H1 (cell line): ENCODE results near the gene CCDC192. TPM values are rescaled to one million over a fixed set of nuclear protein-coding genes. Genes with fewer than 3 reads are reported as not detected.

Source experiments
- CTCF ChIA-PET: fragments of 300-600 bp; sonication (Branson Sonifier 250); formaldehyde crosslinking; loops from one replicate; lab custom pipeline; 2021; ENCODE audit not compliant: partially characterized antibody; lab: Charles Lee
- POLR2A ChIA-PET: fragments of 300-600 bp; sonication (Branson Sonifier 250); formaldehyde crosslinking; loops from one replicate; lab custom pipeline; 2021; ENCODE audit warnings: inconsistent platforms; ENCODE audit not compliant: partially characterized antibody; lab: Charles Lee
- DNase-seq, 2 experiments: peaks; one replicate each; pipeline versions ENCODE4 v3.0.0 to v3.0.0-alpha.2; 2010 to 2022; ENCODE audit warnings: low spot score in 2 of 2, low read depth in 1 of 2, mixed read lengths in 1 of 2
- FAIRE-seq: peaks from 2 replicates; lab custom pipeline; 2011; peaks lifted over from hg19 to GRCh38; lab: Jason Lieb, UNC
- H2AFZ ChIP-seq: 2 replicates; pipeline ENCODE4 v1.8.1; 2012; ENCODE audit warnings: low read length, inconsistent platforms
- H2AK5ac ChIP-seq: 2 replicates; pipeline ENCODE4 v1.6.1; 2013; ENCODE audit warnings: low read depth, low read length
- H2BK120ac ChIP-seq: replicated peaks from 2 replicates; pipeline ENCODE3; 2013; ENCODE audit warnings: low read depth, low read length, inconsistent platforms
- H2BK12ac ChIP-seq: 2 replicates; pipeline ENCODE4 v1.6.1; 2013; ENCODE audit warnings: low read depth, low read length
- H2BK15ac ChIP-seq: 2 replicates; pipeline ENCODE4 v1.6.1; 2013; ENCODE audit warnings: low read length
- H2BK20ac ChIP-seq: 2 replicates; pipeline ENCODE4 v1.6.1; 2013; ENCODE audit warnings: low read length
- H2BK5ac ChIP-seq: 2 replicates; pipeline ENCODE4 v1.6.1; 2013; ENCODE audit warnings: low read depth, low read length
- H3K14ac ChIP-seq: 2 replicates; pipeline ENCODE4 v1.6.1; 2013; ENCODE audit warnings: inconsistent platforms; ENCODE audit not compliant: insufficient read length
- H3K18ac ChIP-seq: 2 replicates; pipeline ENCODE4 v1.6.1; 2013; ENCODE audit warnings: low read length; ENCODE audit errors: extremely low read depth
- H3K23ac ChIP-seq: 2 replicates; pipeline ENCODE4 v1.6.1; 2013; ENCODE audit warnings: inconsistent platforms; ENCODE audit not compliant: insufficient read length
- H3K23me2 ChIP-seq: 2 replicates; pipeline ENCODE4 v1.6.1; 2013; ENCODE audit warnings: low read depth, low read length
- H3K27ac ChIP-seq: 2 replicates; pipeline ENCODE4 v1.6.1; 2011; ENCODE audit warnings: low read depth, low read length, inconsistent platforms
- H3K27me3 ChIP-seq, 4 experiments: replicated peaks in 1 of 4; 1 replicate in 1 of 4; 2 replicates in 3 of 4; pipeline versions ENCODE4 v1.6.1 to v1.8.1; 2011 to 2013; ENCODE audit warnings: low read length in 3 of 4, mild to moderate bottlenecking in 3 of 4, inconsistent platforms in 2 of 4, mixed read lengths in 2 of 4, moderate library complexity in 1 of 4; ENCODE audit not compliant: control insufficient read depth in 3 of 4, insufficient read depth in 3 of 4; ENCODE audit errors: extremely low read depth in 1 of 4
- H3K36me3 ChIP-seq, 4 experiments: 2 replicates each; pipeline versions ENCODE4 v1.6.1 to v1.8.1; 2011 to 2013; ENCODE audit warnings: mild to moderate bottlenecking in 4 of 4, low read length in 3 of 4, moderate library complexity in 2 of 4, control low read depth in 1 of 4, inconsistent platforms in 1 of 4; ENCODE audit not compliant: insufficient read depth in 4 of 4, control insufficient read depth in 2 of 4
- H3K4ac ChIP-seq: replicated peaks from 2 replicates; pipeline ENCODE3; 2013; ENCODE audit warnings: low read length, low read depth, mixed read lengths, inconsistent platforms; ENCODE audit not compliant: insufficient read length
- H3K4me1 ChIP-seq, 4 experiments: replicated peaks in 1 of 4; 1 replicate in 1 of 4; 2 replicates in 3 of 4; pipeline versions ENCODE4 v1.6.1 to v1.8.1; 2011 to 2013; ENCODE audit warnings: low read length in 3 of 4, inconsistent platforms in 2 of 4, mixed read lengths in 1 of 4; ENCODE audit not compliant: insufficient read depth in 4 of 4, control insufficient read depth in 3 of 4
- H3K4me2 ChIP-seq, 2 experiments: 2 replicates each; pipeline versions ENCODE4 v1.6.1 to v1.8.1; 2011 to 2013; ENCODE audit warnings: low read depth in 2 of 2, low read length in 2 of 2, control low read depth in 1 of 2, inconsistent platforms in 1 of 2, mild to moderate bottlenecking in 1 of 2; ENCODE audit not compliant: insufficient read depth in 1 of 2
- H3K4me3 ChIP-seq, 4 experiments: fragments of 200-600, 300-600 bp in 1 of 4; sonication (generic), shearing (Covaris generic), sonication (Bioruptor Twin) in 1 of 4; 2 replicates each; pipeline versions ENCODE4 v1.5.1 to v1.8.1; 2011 to 2016; ENCODE audit warnings: low read length in 4 of 4, low read depth in 3 of 4, control low read depth in 2 of 4, inconsistent platforms in 2 of 4, mild to moderate bottlenecking in 2 of 4, mixed read lengths in 1 of 4, moderate library complexity in 1 of 4; ENCODE audit not compliant: insufficient read depth in 2 of 4; ENCODE audit errors: extremely low read depth in 1 of 4
- H3K56ac ChIP-seq: replicated peaks from 2 replicates; pipeline ENCODE3; 2013; ENCODE audit warnings: low read depth, mild to moderate bottlenecking, mixed read lengths, low read length, inconsistent platforms; ENCODE audit not compliant: insufficient read length
- H3K79me1 ChIP-seq: 2 replicates; pipeline ENCODE4 v1.6.1; 2013; ENCODE audit warnings: low read depth, low read length, control low read depth
- H3K79me2 ChIP-seq, 2 experiments: 2 replicates each; pipeline versions ENCODE4 v1.6.1 to v1.8.1; 2012 to 2013; ENCODE audit warnings: low read length in 2 of 2, mild to moderate bottlenecking in 2 of 2, inconsistent platforms in 1 of 2; ENCODE audit not compliant: insufficient read depth in 2 of 2, control insufficient read depth in 1 of 2
- H3K9ac ChIP-seq, 4 experiments: replicated peaks in 1 of 4; 1 replicate in 1 of 4; 2 replicates in 3 of 4; pipeline versions ENCODE4 v1.6.1 to v1.8.1; 2011 to 2013; ENCODE audit warnings: low read depth in 3 of 4, low read length in 3 of 4, control low read depth in 2 of 4, mild to moderate bottlenecking in 2 of 4, moderate library complexity in 2 of 4, inconsistent platforms in 1 of 4; ENCODE audit errors: extremely low read depth in 1 of 4
- H3K9me3 ChIP-seq, 2 experiments: 2 replicates each; pipeline versions ENCODE4 v1.6.1 to v1.8.1; 2012 to 2013; ENCODE audit warnings: mild to moderate bottlenecking in 2 of 2, moderate library complexity in 2 of 2, control low read depth in 1 of 2, inconsistent platforms in 1 of 2, low read depth in 1 of 2, low read length in 1 of 2, mixed read lengths in 1 of 2; ENCODE audit not compliant: insufficient read depth in 2 of 2
- H4K20me1 ChIP-seq, 2 experiments: replicated peaks in 1 of 2; 2 replicates each; pipeline versions ENCODE3 to v1.8.1; 2011 to 2013; ENCODE audit warnings: inconsistent platforms in 2 of 2, low read length in 2 of 2, mild to moderate bottlenecking in 1 of 2; ENCODE audit not compliant: insufficient read depth in 2 of 2, control insufficient read depth in 1 of 2
- H4K5ac ChIP-seq: 2 replicates; pipeline ENCODE4 v1.6.1; 2013; ENCODE audit warnings: low read length, low read depth, mixed read lengths, inconsistent platforms; ENCODE audit not compliant: insufficient read length
- H4K8ac ChIP-seq: 2 replicates; pipeline ENCODE4 v1.8.0; 2013; ENCODE audit warnings: mild to moderate bottlenecking, moderate library complexity, low read length, inconsistent platforms; ENCODE audit not compliant: insufficient read depth; ENCODE audit errors: extremely low read depth
- H4K91ac ChIP-seq: replicated peaks from 2 replicates; pipeline ENCODE3; 2013; ENCODE audit warnings: low read length, mixed read lengths, inconsistent platforms; ENCODE audit not compliant: insufficient read length
- BACH1 ChIP-seq: IDR thresholded peaks from 2 replicates; pipeline ENCODE4 v1.6.1; 2012; ENCODE audit warnings: low read length, improper control_type of control experiment
- CHD1 ChIP-seq: IDR thresholded peaks from 2 replicates; pipeline ENCODE4 v1.6.1; 2012; ENCODE audit warnings: low read depth, low read length, improper control_type of control experiment
- GABPA ChIP-seq: IDR thresholded peaks from 2 replicates; pipeline ENCODE4 v1.6.1; 2011; ENCODE audit warnings: mild to moderate bottlenecking, low read length, moderate library complexity, borderline replicate concordance; ENCODE audit not compliant: insufficient read depth
- HDAC2 ChIP-seq, 2 experiments: fragments of 300-600 bp in 1 of 2; sonication (generic) in 1 of 2; IDR thresholded peaks; 2 replicates each; pipeline ENCODE4 v1.6.1; 2011 to 2012; ENCODE audit warnings: low read depth in 2 of 2, low read length in 2 of 2, mild to moderate bottlenecking in 2 of 2, moderate library complexity in 2 of 2, borderline replicate concordance in 1 of 2, inconsistent platforms in 1 of 2
- JUN ChIP-seq: IDR thresholded peaks from 2 replicates; pipeline ENCODE4 v1.6.1; 2011; ENCODE audit warnings: low read depth, mild to moderate bottlenecking, improper control_type of control experiment, low read length
- KDM1A ChIP-seq: fragments of 200-600, 300-600 bp; sonication (generic); IDR thresholded peaks from 2 replicates; pipeline ENCODE4 v1.7.1; 2016; ENCODE audit warnings: mild to moderate bottlenecking, low read length, borderline replicate concordance
- RAD21 ChIP-seq, 2 experiments: IDR thresholded peaks in 1 of 2; conservative IDR thresholded peaks in 1 of 2; 2 replicates each; pipeline ENCODE4 v1.6.1; 2011; ENCODE audit warnings: low read depth in 2 of 2, low read length in 2 of 2, improper control_type of control experiment in 1 of 2, inconsistent platforms in 1 of 2, mild to moderate bottlenecking in 1 of 2, moderate library complexity in 1 of 2
- RBBP5 ChIP-seq: IDR thresholded peaks from 2 replicates; pipeline ENCODE4 v1.7.1; 2012; ENCODE audit warnings: low read depth, mild to moderate bottlenecking, inconsistent platforms, low read length, moderate library complexity, borderline replicate concordance
- SAP30 ChIP-seq: fragments of 300-600 bp; sonication (generic); IDR thresholded peaks from 2 replicates; pipeline ENCODE4 v1.7.1; 2012; ENCODE audit warnings: low read length, moderate library complexity, mild to moderate bottlenecking, inconsistent platforms; ENCODE audit not compliant: insufficient read depth, insufficient replicate concordance
- SIRT6 ChIP-seq: IDR thresholded peaks from one replicate; pipeline ENCODE4 v1.7.1; 2012; ENCODE audit warnings: low read length, inconsistent platforms
- SP1 ChIP-seq: IDR thresholded peaks from 2 replicates; pipeline ENCODE4 v1.6.1; 2011; ENCODE audit warnings: low read depth, low read length
- TBP ChIP-seq: IDR thresholded peaks from 2 replicates; pipeline ENCODE4 v1.6.1; 2011; ENCODE audit warnings: low read depth, low read length, improper control_type of control experiment
- USF2 ChIP-seq: IDR thresholded peaks from 2 replicates; pipeline ENCODE4 v1.6.1; 2011; ENCODE audit warnings: low read length, improper control_type of control experiment
- WGBS, 2 experiments: shearing (Covaris generic) in 1 of 2; methylation state at CpG; one replicate each; pipeline versions ENCODE4 v1.1.6 to v1.1.7; 2013 to 2015; ENCODE audit warnings: low lambda C conversion rate in 2 of 2, mixed read lengths in 2 of 2, inconsistent platforms in 1 of 2, low coverage in 1 of 2, missing lambda C conversion rate in 1 of 2; ENCODE audit not compliant: insufficient replicate concordance in 2 of 2, insufficient coverage in 1 of 2, insufficient read length in 1 of 2; ENCODE audit errors: extremely low coverage in 1 of 2, missing lambda C conversion rate in 1 of 2; 5-methylcytosine and 5-hydroxymethylcytosine counted together
- polyA plus RNA-seq, 7 experiments: library from polyadenylated mRNA; depleted of rRNA in 3 of 7; stranded (reverse) in 5 of 7; unstranded in 2 of 7; fragments of >200 nt in 5 of 7; fragments of 200-250 nt in 2 of 7; gene quantifications; 1 replicate in 5 of 7; 2 replicates in 1 of 7; 4 replicates in 1 of 7; pipeline versions ENCODE4 v1.2.1 to v1.2.3, GENCODE V29; 2011 to 2013; ENCODE audit warnings: missing spikeins in 2 of 7, mixed read lengths in 2 of 7
- total RNA-seq: library from RNA; stranded (reverse); fragmentation: NEBNext Ultra II Directional; extraction: Animal tissue kit (Norgen Biotek cat#: 25700); gene quantifications from 2 replicates; pipeline ENCODE4 v1.2.1, GENCODE V29; 2021

The CCDC192 gene
- total and polyA plus RNA-seq, 2 of the 8 experiments (the other 6 are each of a cell fraction or from before 2014, with no cell fraction given), result 0.61 TPM; not detected in 1

DNA sequence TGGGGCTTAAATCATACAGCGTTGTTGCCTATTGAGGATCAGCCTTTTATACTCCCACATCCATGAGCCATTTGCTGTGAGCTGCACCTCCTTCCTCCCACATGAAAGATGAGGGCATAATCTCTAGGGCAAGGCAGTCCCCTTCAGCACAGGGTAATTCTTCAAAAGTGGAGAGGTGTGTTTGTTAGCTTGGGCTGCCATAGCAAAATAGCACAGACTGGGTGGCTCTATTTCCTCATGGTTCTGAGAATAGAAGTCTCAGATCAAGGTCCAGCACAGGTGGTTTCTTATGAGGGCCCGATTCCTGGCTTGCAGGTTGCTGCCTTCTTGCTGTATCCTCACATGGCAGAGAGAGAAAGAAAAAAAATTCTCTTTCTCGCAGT lies 258.6 kb downstream of the CCDC192 start:
- Histone ChIP-seq H2BK20ac (no peak overlapping the region), H3K9ac (no peak overlapping the region), H3K4me2 (no peak overlapping the region), H3K79me1 (no peaks in the 10 kb centered on the region), H4K8ac (no peak overlapping the region), H2AK5ac (no peak overlapping the region), H2BK15ac (no peak overlapping the region), H3K9me3 (no peaks in the 10 kb centered on the region), H4K91ac (no peak overlapping the region), H3K4me1 (peaks cover 0 to 3% (median 0%) of the 10 kb centered on the region in 4 experiments; a peak in 1 of 7 replicates), H4K20me1 (no peaks in the 10 kb centered on the region), H3K56ac (no peak overlapping the region), H3K4me3 (no peak overlapping the region), H2AFZ (no peak overlapping the region), H3K27ac (no peak overlapping the region), H3K79me2 (no peaks in the 10 kb centered on the region), H3K18ac (no peak overlapping the region), H3K4ac (no peak overlapping the region), H4K5ac (no peak overlapping the region), H2BK5ac (no peak overlapping the region), H2BK120ac (no peak overlapping the region), H3K23ac (no peak overlapping the region), H3K36me3 (no peaks in the 10 kb centered on the region), H3K27me3 (no peaks in the 10 kb centered on the region), H3K14ac (no peak overlapping the region), H2BK12ac (no peak overlapping the region), H3K23me2 (no peaks in the 10 kb centered on the region)
- 95% methylated on average over 3 of the region's 3 CpGs; no CpG with 5 or more reads in 1 of the 2 experiments for WGBS, 2 experiments
- FAIRE-seq (no peak), DNase-seq (no peak)
- POLR2A ChIA-PET, result no interaction called here
- CTCF ChIA-PET, result interaction anchor here (0.6 to 1.7 kb wide), 3 partner anchors 14 to 53 kb away, joined by 4 read pairs; no protein-coding TSS in a partner anchor
- TF ChIP-seq CHD1 (no peak), RAD21 (IDR thresholded peaks at IDR 0.05 in 1 of 2, conservative IDR thresholded peaks at IDR 0.05 in 1 of 2; ENCODE audit: low read depth in 2 of 2, low read length in 2 of 2) (no peak), RBBP5 (no peak), SIRT6 (no peak), KDM1A (no peak), SP1 (no peak), JUN (no peak), HDAC2 (IDR thresholded peaks at IDR 0.05; ENCODE audit: borderline replicate concordance in 1 of 2, low read depth in 2 of 2, low read length in 2 of 2) (no peak), USF2 (no peak), BACH1 (no peak), GABPA (no peak), TBP (no peak), SAP30 (no peak)
